ENCODE results near the gene CHERP. TPM values are rescaled to one million over a fixed set of nuclear protein-coding genes. Genes with fewer than 3 reads are reported as not detected.
A peak's percentile ranks its signal among the peaks of the same experiment; 100 is the strongest.

Gene CHERP
- total RNA-seq, 1 donor from 2014 or later = 76.4 TPM

- H3K27ac Mint-ChIP-seq = no peak overlapping the region
- DNase-seq (ENCODE audit: low spot score, unreplicated experiment) = no peak
- H3K4me3 Mint-ChIP-seq (ENCODE audit: low read depth) = no peak overlapping the region
- H3K27me3 Mint-ChIP-seq = no peaks in the 10 kb centered on the region
- peaks cover 15% of the 10 kb centered on the region for H3K4me1 Mint-ChIP-seq (ENCODE audit: low read depth)
- TF ChIP-seq, protein P1, sequence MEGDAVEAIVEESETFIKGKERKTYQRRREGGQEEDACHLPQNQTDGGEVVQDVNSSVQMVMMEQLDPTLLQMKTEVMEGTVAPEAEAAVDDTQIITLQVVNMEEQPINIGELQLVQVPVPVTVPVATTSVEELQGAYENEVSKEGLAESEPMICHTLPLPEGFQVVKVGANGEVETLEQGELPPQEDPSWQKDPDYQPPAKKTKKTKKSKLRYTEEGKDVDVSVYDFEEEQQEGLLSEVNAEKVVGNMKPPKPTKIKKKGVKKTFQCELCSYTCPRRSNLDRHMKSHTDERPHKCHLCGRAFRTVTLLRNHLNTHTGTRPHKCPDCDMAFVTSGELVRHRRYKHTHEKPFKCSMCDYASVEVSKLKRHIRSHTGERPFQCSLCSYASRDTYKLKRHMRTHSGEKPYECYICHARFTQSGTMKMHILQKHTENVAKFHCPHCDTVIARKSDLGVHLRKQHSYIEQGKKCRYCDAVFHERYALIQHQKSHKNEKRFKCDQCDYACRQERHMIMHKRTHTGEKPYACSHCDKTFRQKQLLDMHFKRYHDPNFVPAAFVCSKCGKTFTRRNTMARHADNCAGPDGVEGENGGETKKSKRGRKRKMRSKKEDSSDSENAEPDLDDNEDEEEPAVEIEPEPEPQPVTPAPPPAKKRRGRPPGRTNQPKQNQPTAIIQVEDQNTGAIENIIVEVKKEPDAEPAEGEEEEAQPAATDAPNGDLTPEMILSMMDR (IDR thresholded peaks at IDR 0.05; ENCODE audit: unreplicated experiment) = no peak
- H3K9me3 Mint-ChIP-seq (ENCODE audit: low read depth) = no peaks in the 10 kb centered on the region
- H3K36me3 Mint-ChIP-seq (ENCODE audit: insufficient read depth) = peaks cover 2% of the 10 kb centered on the region
These were observed 33.8 kb upstream of the CHERP start for GRCh38 chr19:16575861-16576689.

GRCh38 chr19:16575282-16575681, 33.0 kb upstream of the CHERP start:
- TF ChIP-seq, protein P1 (IDR thresholded peaks at IDR 0.05; ENCODE audit: unreplicated experiment) = no peak
- Mint-ChIP-seq H3K4me3 (ENCODE audit: low read depth) (no peak overlapping the region), H3K4me1 (ENCODE audit: low read depth) (peaks cover 15% of the 10 kb centered on the region), H3K9me3 (ENCODE audit: low read depth) (no peaks in the 10 kb centered on the region), H3K27ac (no peak overlapping the region), H3K36me3 (ENCODE audit: insufficient read depth) (peaks cover 2% of the 10 kb centered on the region), H3K27me3 (no peaks in the 10 kb centered on the region)
- DNase-seq (ENCODE audit: low spot score, unreplicated experiment) = no peak

- Mint-ChIP-seq H3K4me3 (ENCODE audit: low read depth) (peak overlapping the region; percentile 47), H3K9me3 (ENCODE audit: low read depth) (no peaks in the 10 kb centered on the region), H3K36me3 (ENCODE audit: insufficient read depth) (peaks cover 2% of the 10 kb centered on the region), H3K27me3 (no peaks in the 10 kb centered on the region), H3K4me1 (ENCODE audit: low read depth) (peaks cover 15% of the 10 kb centered on the region), H3K27ac (peak overlapping the region; percentile 88)
- TF ChIP-seq, protein P1 (IDR thresholded peaks at IDR 0.05; ENCODE audit: unreplicated experiment) = no peak
- no peak for DNase-seq (ENCODE audit: low spot score, unreplicated experiment)
These were observed 31.7 kb upstream of the CHERP start for GRCh38 chr19:16573925-16574324.

GRCh38 chr19:16573296-16573695, 31.1 kb upstream of the CHERP start:
- H3K9me3 Mint-ChIP-seq (ENCODE audit: low read depth) = no peaks in the 10 kb centered on the region
- H3K4me1 Mint-ChIP-seq (ENCODE audit: low read depth) = peaks cover 15% of the 10 kb centered on the region
- H3K36me3 Mint-ChIP-seq (ENCODE audit: insufficient read depth) = peaks cover 2% of the 10 kb centered on the region
- H3K27me3 Mint-ChIP-seq = no peaks in the 10 kb centered on the region
- no peak for DNase-seq (ENCODE audit: low spot score, unreplicated experiment)
- peak overlapping the region; percentile 98 for H3K27ac Mint-ChIP-seq
- TF ChIP-seq, protein P1 (IDR thresholded peaks at IDR 0.05; ENCODE audit: unreplicated experiment) = no peak
- H3K4me3 Mint-ChIP-seq (ENCODE audit: low read depth) = peak overlapping the region; percentile 98

DNA sequence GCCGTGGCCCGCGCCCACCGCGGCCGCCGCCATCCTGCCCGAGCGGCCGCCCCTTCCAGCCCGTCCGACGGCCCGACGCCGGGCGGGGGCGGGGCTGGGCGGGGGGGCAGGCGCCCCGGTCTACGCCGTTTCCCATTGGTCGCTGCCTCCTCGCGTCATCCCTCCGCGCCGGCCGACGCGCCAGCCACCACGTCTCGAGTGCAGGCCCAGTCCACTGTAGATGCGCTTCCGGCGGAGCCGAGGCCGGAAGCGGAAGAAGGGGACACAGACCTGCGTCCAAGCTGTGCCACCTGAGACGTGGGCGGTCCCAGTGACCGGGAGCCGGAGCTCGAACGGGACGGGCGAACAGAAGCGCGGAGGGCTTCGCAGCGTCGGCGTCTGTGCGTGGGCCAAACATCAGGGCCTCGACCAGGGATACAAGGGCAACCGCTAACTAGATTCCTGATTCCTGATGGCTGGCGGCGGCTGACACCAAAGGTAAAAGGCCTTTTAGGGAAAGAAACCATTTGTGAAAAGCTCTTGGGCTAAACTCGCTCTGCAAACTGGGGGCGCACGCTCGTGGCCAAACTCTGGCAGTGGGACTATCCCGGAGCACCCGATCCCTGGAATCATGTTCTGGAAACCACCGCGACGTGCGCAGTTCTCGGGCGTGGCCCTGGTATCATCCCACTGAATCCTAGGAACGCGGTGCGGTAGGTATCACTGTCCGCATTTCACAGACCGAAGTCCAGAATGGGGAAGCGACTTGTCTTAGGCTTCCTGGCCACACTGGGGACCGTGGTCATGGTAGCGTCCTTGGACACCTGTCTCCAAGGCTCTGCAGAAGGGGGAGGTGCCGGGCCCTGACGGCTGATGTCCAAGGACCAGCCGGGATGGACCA, 30.3 kb upstream of the CHERP start, which contains the start of gene SLC35E1:
SLC35E1 (minus strand) TSS at position 84 of the 880 bp plus-strand sequence; CDS start at position 33, 51 bp downstream.
- peak within 1 kb of the TSS; percentile 98 for H3K27ac Mint-ChIP-seq
- H3K27me3 Mint-ChIP-seq = no peaks in the 10 kb centered on the region
- H3K36me3 Mint-ChIP-seq (ENCODE audit: insufficient read depth) = peaks cover 4% of the 10 kb centered on the region
- TF ChIP-seq, protein P1 (IDR thresholded peaks at IDR 0.05; ENCODE audit: unreplicated experiment) = no peak
- DNase-seq (ENCODE audit: low spot score, unreplicated experiment) = peak; percentile 89
- H3K4me3 Mint-ChIP-seq (ENCODE audit: low read depth) = peak within 1 kb of the TSS; percentile 98
- peaks cover 15% of the 10 kb centered on the region for H3K4me1 Mint-ChIP-seq (ENCODE audit: low read depth)
- no peaks in the 10 kb centered on the region for H3K9me3 Mint-ChIP-seq (ENCODE audit: low read depth)

All from progenitor cell of endocrine pancreas (in vitro differentiated cells).